ENCODE data around the gene UBR1.
A peak's percentile ranks its signal among the peaks of the same experiment; 100 is the strongest.
"Not testable (repeated sequence)": the region's sequence is repeated elsewhere in the genome, so short reads cannot be mapped to it uniquely, and the experiment has no call there.

Gene UBR1

DNA sequence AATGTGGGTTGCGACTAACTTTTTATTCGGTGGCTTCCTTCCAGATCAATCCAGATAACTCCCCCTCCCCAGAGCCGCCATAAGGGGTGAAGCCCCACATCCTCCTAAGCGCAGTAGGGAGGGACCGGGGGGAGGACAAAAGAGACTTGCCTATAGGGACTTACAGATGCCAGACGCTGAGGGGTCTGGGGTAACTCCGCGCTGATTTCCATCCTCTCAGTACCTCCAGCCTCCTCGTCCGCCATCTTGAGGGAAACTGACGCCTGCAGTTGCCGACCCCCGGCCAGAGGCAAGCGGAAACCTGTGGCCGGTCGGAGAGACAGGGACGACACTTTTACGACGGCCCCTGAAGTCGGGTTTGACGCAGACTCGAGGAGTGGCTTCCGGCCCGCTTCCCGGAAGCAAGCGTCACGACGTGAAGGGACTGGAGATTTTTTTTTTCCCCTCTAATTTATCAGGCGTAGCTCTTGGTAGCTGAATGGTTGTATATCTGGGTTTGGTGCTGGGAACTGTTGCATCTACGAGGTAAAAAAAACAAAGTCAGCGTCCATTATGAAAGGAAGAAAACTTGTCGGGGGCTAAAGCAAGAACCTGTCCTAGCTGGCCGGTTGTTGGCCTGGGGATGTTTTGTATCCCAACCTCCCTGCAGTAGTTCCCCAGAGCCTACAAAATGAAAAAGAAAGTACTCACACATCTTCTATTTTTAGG is at the start of gene UBR1:
Gene UBR1, minus strand, starts transcription at position 261 of the 708 bp plus-strand sequence. Its CDS starts 16 bp downstream, at position 245.
- peak; percentile 86 to 94 for DNase-seq

GRCh38 chr15:43153269-43153668 is 47.4 kb upstream of the UBR1 start:
- DNase-seq, result no peak

DNA sequence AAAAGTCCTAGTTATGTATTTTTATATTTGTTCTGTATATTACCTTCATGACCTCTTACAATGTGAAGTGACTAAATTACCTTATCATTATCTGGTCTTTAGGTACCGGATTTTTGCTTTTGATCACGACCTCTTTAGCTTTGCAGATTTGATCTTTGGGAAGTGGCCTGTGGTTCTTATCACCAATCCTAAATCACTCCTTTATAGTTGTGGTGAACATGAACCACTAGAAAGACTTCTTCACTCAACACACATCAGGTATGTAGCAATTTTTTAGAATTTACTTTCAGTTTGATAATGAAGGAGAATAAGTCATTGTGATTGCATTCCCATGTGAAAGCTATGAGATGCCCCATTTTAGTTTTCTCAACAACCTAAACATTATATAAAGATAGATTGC is 45.9 kb upstream of the UBR1 start:
- no peak for DNase-seq

DNA sequence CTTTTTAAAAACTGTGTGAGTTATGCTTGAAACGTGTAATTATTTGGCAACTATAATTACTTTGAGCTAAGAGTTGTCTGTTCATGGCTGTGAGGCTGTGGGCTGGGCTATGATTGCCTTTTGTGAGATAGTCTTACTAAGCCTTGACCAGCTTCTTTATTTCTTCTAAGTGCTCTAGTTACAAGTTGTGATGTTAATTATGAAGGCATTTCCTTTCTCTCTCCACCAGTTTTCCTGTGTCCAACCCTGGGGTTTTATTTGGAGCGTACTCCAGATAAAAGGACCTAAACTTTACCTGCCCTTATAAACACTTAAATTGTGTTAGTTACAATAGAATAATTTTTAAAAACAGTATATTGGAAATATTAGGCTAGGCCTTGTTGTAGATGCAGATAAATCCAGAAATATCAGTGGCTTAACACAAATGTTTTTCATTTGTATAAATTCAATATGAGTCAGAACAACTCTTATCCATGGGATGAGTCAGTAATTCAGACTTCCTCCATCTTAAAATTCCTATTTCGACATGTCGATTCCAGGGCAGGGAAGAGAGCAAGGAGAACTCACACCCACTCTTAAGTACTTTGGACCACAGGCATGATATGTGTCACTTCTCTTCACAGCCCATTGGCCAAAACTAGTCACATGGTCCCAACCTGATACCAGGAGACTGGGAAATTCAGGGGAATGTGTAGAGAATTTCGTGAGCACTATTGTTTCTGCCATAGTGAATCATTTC is 44.5 kb upstream of the UBR1 start:
- DNase-seq, result no peak

- no peak for DNase-seq
Observed at GRCh38 chr15:43146184-43146583, 40.3 kb upstream of the UBR1 start.

DNA sequence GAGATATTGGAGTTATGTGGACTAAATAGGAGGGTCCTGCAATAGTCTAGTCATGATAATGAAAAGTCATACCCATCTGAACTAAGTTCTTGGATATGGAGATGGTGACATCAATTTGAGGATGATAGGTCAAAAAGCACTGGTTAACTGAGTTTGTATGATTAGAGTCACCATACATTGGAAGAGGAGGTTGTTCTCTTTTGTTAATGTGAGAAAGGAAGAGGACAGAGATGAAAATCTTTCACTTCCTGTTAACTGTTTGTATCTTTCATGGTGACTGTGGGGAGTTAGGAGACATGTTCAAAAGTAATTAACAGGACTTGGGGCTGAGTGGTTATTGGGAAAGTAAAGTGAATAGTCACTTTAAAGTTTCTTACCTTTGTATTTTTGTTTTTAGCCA is 38.7 kb upstream of the UBR1 start:
- DNase-seq, result no peak

- no peak for DNase-seq
Observed at GRCh38 chr15:43143203-43143941, 37.5 kb upstream of the UBR1 start.

DNA sequence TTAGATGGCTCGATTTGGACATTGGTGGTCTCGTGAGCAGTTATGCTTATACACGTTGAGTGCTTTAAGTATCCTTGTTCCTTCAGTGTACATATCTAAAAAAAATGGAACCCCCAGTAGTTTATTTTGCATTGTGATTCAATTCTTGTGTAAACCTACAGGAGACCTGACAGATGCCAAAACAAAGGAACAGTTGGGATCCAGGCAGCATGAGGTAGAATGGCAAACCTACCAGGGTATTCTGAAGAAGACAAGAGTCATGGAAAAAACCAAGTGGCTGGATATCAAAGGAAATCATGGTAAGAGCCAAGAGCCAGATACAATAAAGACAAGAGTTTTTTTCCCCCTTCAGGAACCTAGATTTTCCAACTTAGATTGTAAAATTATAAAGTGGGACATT is 29.5 kb upstream of the UBR1 start:
- DNase-seq, result no peak

GRCh38 chr15:43134157-43134635 is 28.4 kb upstream of the UBR1 start:
- no peak for DNase-seq

- peak; percentile 78 to 84 for DNase-seq
Observed at GRCh38 chr15:43133430-43134156, 27.8 kb upstream of the UBR1 start, which contains the start of gene TMEM62. TSS of gene TMEM62 (plus strand) at chr15:43133586. CDS start at chr15:43133803, 217 bp downstream.

GRCh38 chr15:43132830-43133429 is 27.1 kb upstream of the UBR1 start:
- peak; percentile 10 to 22 for DNase-seq

DNA sequence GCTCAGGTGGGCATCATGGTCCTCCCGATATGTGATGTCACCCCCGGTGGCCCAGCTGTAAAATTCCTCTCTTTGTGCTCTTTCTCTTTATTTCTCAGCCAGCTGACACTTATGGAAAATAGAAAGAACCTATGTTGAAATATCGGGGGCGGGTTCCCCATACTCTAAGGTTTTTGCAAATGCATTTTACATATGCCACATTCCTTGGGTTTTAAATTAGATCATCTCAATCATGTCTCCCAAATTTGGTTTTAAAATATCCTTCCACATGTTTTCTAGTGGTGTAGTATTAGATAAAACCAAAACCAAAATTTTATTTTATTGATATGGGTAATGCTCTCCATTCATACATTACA is 23.1 kb upstream of the UBR1 start:
- no peak for DNase-seq

DNA sequence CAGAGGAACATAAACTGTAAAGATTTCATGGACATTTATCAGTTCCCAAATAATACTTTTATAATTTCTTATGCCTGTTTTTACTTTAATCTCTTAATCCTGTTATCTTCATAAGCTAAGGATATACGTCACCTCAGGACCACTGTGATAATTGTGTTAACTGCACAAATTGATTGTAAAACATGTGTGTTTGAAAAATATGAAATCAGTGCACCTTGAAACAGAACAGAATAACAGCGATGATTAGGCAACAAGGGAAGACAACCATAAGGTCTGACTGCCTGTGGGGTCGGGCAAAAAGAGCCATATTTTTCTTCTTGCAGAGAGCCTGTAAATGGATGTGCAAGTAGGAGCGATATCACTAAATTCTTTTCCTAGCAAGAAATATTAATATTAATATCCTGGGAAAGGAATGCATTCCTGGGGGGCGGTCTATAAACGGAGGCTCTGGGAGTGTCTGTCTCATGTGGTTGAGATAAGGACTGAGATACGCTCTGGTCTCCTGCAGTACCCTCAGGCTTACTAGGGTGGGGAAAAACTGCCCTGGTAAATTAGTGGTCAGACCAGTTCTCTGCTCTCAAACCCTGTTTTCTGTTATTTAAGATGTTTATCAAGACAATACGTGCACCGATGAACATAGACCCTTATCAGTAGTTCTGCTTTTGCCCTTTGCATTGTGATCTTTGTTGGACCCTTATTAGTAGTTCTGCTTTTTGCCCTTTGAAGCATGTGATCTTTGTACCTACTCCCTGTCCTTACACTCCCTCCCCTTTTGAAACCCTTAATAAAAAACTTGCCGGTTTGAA is 22.5 kb upstream of the UBR1 start:
- not testable (repeated sequence) for DNase-seq

DNA sequence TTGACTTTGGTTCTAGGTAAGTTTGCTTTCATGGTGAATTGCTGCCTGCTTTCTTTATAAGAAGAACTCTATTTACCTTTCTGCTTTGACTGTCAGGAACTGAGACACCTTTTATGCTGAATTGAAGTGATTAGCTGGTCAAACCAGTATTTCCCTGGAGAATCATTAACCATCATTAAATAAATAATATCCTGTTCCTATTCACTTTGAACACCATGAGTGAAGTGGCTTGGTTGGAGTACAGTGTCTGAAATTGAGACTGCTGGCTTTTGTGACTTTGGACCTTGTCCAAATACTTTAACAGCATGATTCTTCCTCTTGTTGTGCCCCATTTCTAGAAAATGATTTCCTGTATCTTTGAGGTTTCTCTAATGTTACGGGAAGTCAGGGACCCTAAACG is 21.9 kb upstream of the UBR1 start:
- DNase-seq, result no peak

DNA sequence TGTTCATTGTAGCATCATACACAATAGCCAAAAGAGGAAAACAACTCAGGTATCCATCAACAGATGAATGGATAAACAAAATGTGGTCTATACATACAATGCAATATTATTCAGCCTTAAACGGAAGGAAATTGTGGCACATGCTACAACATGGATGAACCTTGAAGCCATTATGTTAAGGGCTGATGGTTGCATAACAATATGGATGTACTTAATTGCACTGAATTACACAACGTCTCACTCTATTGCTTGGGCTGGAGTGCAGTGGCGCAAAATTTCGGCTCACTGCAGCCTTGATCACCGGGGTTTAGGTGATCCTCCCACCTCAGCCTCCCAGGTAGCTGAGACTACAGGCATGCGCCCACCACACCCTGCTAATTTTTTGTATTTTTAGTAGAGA is 20.5 kb upstream of the UBR1 start:
- DNase-seq, result no peak

- DNase-seq, result no peak
Observed at GRCh38 chr15:43125100-43125661, 19.3 kb upstream of the UBR1 start.

DNA sequence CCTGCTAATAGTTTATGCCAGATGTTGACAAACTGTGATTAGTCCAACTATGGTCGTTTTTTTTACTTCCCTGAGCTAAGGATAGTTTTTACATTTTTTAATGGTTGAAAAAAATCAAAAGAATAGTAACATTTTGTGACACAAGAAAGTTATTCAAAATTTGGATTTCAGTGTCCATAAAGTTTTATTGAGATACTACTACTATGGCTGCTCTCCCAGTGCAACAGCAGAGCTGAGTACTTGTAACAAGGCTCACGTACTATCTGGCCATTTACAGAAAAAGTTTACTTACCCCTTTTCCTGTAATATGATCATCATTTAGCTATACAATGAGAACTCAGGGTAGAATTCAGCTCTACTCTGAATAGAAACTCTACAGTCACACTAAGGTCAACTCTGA is 16.0 kb upstream of the UBR1 start:
- DNase-seq, result no peak

GRCh38 chr15:43118829-43119228 is 13.0 kb upstream of the UBR1 start:
- DNase-seq, result no peak

GRCh38 chr15:43118286-43118685 is 12.4 kb upstream of the UBR1 start:
- DNase-seq, result no peak

GRCh38 chr15:43111354-43111753 is 5.5 kb upstream of the UBR1 start:
- no peak for DNase-seq

DNA sequence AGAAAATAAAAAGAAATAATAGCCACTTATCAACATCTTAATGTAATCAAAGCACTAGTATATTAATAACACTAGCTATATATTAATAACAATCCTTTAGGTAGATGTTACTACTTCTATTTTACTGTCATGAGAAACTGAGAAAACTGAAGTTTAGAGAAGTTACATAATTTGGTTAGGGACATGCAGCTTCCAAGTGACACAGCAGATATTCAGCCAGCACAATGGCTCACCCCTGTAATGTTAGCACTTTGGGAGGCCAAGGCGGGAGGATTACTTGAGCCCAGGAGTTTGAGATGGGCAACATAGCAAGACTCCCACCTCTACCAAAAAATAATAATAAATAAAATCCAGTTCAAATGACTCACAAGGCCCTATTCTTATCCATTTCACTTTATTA is 1.9 kb upstream of the UBR1 start:
- no peak for DNase-seq
